ENCODE measurements around the gene CD7.

DNA sequence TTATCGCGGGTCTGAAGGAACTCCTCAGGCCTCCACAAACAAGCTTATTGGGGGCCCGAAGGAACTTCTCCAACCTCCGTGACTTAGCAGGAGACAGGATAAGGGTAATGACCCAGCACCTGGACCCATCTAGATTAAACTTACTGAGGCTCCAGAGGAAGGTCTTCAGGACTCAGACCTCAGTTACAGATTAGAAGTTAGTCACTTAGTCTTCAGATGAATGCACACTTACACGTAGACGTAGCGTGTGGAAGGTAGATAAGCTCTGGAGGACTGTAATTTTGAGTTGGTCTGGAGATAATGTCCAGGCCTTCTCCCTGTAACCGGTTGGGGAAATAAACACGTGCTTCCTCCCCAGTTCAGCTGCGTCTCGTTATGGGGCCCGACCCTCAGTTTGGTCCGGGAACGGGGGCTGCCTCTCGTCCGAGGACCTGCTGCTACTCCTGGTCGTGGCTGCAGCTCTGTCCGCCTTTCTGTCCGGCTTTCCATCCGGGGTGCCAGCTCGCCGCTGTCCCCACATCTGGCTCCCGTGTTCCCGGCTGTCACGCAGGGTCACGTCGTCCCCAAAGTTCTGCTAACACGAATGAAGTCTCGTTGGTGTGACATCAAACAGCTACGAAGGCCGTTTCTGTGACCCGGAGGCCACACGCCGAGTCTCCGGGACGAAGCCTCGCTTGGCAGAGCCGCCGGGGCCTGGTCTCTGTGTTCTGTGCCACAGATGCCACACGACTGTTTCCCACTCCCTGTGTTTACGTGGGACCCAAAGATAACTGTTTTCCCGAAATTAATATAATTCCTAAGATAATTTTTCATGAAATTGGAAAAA is 28.0 kb upstream of the CD7 start:
- TF ChIP-seq EZH2 (IDR thresholded peaks at IDR 0.05; ENCODE audit: borderline replicate concordance, low read depth, low read length): no peak
- TF ChIP-seq, protein P1, sequence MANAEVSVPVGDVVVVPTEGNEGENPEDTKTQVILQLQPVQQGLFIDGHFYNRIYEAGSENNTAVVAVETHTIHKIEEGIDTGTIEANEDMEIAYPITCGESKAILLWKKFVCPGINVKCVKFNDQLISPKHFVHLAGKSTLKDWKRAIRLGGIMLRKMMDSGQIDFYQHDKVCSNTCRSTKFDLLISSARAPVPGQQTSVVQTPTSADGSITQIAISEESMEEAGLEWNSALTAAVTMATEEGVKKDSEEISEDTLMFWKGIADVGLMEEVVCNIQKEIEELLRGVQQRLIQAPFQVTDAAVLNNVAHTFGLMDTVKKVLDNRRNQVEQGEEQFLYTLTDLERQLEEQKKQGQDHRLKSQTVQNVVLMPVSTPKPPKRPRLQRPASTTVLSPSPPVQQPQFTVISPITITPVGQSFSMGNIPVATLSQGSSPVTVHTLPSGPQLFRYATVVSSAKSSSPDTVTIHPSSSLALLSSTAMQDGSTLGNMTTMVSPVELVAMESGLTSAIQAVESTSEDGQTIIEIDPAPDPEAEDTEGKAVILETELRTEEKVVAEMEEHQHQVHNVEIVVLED (CRISPR knock-in tag; IDR thresholded peaks at IDR 0.05): no peak
- no peak for TF ChIP-seq CHD2 (IDR thresholded peaks at IDR 0.05; ENCODE audit: low read depth, low read length)
- TF ChIP-seq, protein P2, sequence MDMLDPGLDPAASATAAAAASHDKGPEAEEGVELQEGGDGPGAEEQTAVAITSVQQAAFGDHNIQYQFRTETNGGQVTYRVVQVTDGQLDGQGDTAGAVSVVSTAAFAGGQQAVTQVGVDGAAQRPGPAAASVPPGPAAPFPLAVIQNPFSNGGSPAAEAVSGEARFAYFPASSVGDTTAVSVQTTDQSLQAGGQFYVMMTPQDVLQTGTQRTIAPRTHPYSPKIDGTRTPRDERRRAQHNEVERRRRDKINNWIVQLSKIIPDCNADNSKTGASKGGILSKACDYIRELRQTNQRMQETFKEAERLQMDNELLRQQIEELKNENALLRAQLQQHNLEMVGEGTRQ (CRISPR knock-in tag; IDR thresholded peaks at IDR 0.05): no peak
- no peak for TF ChIP-seq SREBF1 (IDR thresholded peaks at IDR 0.05; ENCODE audit: borderline replicate concordance, low read depth, low read length)
- no peak for TF ChIP-seq POLR2A (conservative IDR thresholded peaks at IDR 0.05)
- TF ChIP-seq ZFP1 (CRISPR knock-in tag; IDR thresholded peaks at IDR 0.05): no peak; the same call in 1 of the 2 replicates
- TF ChIP-seq TCF7 (IDR thresholded peaks at IDR 0.05; ENCODE audit: borderline replicate concordance): no peak
- TF ChIP-seq, protein P3, sequence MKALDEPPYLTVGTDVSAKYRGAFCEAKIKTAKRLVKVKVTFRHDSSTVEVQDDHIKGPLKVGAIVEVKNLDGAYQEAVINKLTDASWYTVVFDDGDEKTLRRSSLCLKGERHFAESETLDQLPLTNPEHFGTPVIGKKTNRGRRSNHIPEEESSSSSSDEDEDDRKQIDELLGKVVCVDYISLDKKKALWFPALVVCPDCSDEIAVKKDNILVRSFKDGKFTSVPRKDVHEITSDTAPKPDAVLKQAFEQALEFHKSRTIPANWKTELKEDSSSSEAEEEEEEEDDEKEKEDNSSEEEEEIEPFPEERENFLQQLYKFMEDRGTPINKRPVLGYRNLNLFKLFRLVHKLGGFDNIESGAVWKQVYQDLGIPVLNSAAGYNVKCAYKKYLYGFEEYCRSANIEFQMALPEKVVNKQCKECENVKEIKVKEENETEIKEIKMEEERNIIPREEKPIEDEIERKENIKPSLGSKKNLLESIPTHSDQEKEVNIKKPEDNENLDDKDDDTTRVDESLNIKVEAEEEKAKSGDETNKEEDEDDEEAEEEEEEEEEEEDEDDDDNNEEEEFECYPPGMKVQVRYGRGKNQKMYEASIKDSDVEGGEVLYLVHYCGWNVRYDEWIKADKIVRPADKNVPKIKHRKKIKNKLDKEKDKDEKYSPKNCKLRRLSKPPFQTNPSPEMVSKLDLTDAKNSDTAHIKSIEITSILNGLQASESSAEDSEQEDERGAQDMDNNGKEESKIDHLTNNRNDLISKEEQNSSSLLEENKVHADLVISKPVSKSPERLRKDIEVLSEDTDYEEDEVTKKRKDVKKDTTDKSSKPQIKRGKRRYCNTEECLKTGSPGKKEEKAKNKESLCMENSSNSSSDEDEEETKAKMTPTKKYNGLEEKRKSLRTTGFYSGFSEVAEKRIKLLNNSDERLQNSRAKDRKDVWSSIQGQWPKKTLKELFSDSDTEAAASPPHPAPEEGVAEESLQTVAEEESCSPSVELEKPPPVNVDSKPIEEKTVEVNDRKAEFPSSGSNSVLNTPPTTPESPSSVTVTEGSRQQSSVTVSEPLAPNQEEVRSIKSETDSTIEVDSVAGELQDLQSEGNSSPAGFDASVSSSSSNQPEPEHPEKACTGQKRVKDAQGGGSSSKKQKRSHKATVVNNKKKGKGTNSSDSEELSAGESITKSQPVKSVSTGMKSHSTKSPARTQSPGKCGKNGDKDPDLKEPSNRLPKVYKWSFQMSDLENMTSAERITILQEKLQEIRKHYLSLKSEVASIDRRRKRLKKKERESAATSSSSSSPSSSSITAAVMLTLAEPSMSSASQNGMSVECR (CRISPR knock-in tag; IDR thresholded peaks at IDR 0.05): peak; percentile 36; the same call in 1 of the 2 replicates
- peak; percentile 79 for TF ChIP-seq HNRNPLL (IDR thresholded peaks at IDR 0.05; ENCODE audit: low read depth, low read length, poor library complexity, severe bottlenecking)
- TF ChIP-seq SMARCB1 (IDR thresholded peaks at IDR 0.05; ENCODE audit: insufficient read length, low read depth): no peak
- TF ChIP-seq, protein P4, sequence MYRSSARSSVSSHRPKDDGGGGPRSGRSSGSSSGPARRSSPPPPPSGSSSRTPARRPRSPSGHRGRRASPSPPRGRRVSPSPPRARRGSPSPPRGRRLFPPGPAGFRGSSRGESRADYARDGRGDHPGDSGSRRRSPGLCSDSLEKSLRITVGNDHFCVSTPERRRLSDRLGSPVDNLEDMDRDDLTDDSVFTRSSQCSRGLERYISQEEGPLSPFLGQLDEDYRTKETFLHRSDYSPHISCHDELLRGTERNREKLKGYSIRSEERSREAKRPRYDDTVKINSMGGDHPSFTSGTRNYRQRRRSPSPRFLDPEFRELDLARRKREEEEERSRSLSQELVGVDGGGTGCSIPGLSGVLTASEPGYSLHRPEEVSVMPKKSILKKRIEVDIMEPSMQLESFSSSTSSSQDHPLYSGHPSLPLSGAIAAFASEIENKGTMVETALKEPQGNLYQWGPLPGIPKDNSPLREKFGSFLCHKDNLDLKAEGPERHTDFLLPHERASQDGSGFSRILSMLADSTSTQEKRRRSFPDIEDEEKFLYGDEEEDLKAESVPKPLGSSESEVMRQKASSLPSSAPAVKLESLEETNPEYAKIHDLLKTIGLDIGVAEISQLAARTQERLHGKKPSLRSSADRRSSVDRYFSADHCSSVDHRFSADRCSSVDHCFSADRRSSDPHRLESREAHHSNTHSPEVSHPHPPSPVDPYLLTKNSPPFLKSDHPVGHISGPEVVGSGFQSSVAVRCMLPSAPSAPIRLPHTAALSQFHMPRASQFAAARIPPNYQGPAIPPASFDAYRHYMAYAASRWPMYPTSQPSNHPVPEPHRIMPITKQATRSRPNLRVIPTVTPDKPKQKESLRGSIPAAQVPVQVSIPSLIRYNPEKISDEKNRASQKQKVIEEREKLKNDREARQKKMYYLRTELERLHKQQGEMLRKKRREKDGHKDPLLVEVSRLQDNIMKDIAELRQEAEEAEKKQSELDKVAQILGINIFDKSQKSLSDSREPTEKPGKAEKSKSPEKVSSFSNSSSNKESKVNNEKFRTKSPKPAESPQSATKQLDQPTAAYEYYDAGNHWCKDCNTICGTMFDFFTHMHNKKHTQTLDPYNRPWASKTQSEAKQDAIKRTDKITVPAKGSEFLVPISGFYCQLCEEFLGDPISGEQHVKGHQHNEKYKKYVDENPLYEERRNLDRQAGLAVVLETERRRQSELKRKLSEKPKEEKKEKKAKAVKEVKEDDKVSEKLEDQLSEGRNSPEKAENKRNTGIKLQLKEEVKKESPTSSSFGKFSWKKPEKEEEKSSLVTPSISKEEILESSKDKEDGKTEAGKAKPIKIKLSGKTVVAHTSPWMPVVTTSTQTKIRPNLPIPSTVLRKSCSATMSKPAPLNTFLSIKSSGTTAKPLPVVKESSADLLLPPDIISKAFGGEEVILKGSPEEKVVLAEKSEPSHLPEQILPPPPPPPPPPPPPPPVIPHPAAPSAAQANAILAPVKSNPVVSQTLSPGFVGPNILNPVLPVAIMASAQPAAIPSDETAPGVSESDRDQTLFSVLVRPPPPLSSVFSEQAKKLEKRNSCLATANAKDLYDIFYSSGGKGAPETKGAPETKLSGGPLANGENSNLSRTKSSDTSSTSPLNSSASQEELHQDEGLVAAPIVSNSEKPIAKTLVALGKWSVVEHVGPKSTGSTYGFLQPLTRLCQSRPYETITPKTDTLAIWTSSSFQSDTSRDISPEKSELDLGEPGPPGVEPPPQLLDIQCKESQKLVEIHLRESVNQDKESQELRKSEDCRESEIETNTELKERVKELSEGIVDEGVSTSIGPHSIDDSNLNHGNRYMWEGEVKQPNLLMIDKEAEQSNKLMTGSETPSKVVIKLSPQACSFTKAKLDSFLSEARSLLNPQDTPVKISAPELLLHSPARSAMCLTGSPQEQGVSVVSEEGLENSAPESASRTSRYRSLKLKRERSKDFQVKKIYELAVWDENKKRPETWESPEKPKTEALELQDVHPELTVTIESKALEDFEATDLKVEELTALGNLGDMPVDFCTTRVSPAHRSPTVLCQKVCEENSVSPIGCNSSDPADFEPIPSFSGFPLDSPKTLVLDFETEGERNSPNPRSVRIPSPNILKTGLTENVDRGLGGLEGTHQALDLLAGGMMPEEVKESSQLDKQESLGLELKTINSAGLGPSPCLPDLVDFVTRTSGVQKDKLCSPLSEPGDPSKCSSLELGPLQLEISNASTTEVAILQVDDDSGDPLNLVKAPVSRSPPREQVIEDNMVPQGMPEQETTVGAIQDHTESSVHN (IDR thresholded peaks at IDR 0.05; ENCODE audit: borderline replicate concordance in 1 of 2, low read depth in 1 of 2): 0 out of 4 replicates have a peak, but pooled peaks of 1 of the 2 experiments have one; percentile 40
- no peak for TF ChIP-seq CHD4 (IDR thresholded peaks at IDR 0.05; ENCODE audit: insufficient read depth, insufficient replicate concordance, low read depth, low read length, poor library complexity, severe bottlenecking)
- TF ChIP-seq TAF1 (IDR thresholded peaks at IDR 0.05; ENCODE audit: control insufficient read depth, extremely low read depth, insufficient read depth, low read length, severe bottlenecking): peak; percentile 23

All from K562 (cell line).